Liver (tissue), 9 donors: ENCODE measurements around the gene ADORA2A. TPM values are rescaled to one million over a fixed set of nuclear protein-coding genes. Genes with fewer than 3 reads are reported as not detected.

Experiments
- DNase-seq: peaks from one replicate; pipeline ENCODE4 v3.0.0-alpha.2; 2017; ENCODE audit warnings: low spot score
- H3K27ac ChIP-seq, 2 donors: one replicate each; pipeline ENCODE4 v1.7.0; 2013; ENCODE audit warnings: inconsistent platforms in 2 of 2, low read length in 2 of 2, control low read depth in 1 of 2, low read depth in 1 of 2, mild to moderate bottlenecking in 1 of 2
- H3K27me3 ChIP-seq, 4 donors: one replicate each; pipeline versions ENCODE4 v1.6.1 to v1.7.0; 2013; ENCODE audit warnings: low read length in 3 of 4, inconsistent platforms in 1 of 4, mild to moderate bottlenecking in 1 of 4, moderate library complexity in 1 of 4; ENCODE audit not compliant: control insufficient read depth in 4 of 4, insufficient read depth in 4 of 4
- H3K36me3 ChIP-seq, 4 donors: one replicate each; pipeline versions ENCODE4 v1.6.1 to v1.7.0; 2013; ENCODE audit warnings: low read length in 3 of 4, mild to moderate bottlenecking in 3 of 4, low read depth in 1 of 4, moderate library complexity in 1 of 4; ENCODE audit not compliant: control insufficient read depth in 4 of 4, insufficient read depth in 3 of 4
- H3K4me1 ChIP-seq, 4 donors: one replicate each; pipeline versions ENCODE4 v1.6.1 to v1.7.0; 2013; ENCODE audit warnings: low read length in 3 of 4, mild to moderate bottlenecking in 3 of 4, moderate library complexity in 1 of 4; ENCODE audit not compliant: control insufficient read depth in 4 of 4, insufficient read depth in 4 of 4
- H3K4me3 ChIP-seq, 3 donors: one replicate each; pipeline versions ENCODE4 v1.6.1 to v1.7.0; 2013; ENCODE audit warnings: low read length in 3 of 3, control low read depth in 1 of 3, low read depth in 1 of 3, mild to moderate bottlenecking in 1 of 3
- H3K9ac ChIP-seq, 2 donors: one replicate each; pipeline ENCODE4 v1.7.0; 2013; ENCODE audit warnings: low read length in 2 of 2, mild to moderate bottlenecking in 2 of 2, moderate library complexity in 2 of 2, control low read depth in 1 of 2, low read depth in 1 of 2
- H3K9me3 ChIP-seq, 4 donors: one replicate each; pipeline versions ENCODE4 v1.6.1 to v1.7.0; 2013; ENCODE audit warnings: low read length in 3 of 4; ENCODE audit not compliant: control insufficient read depth in 4 of 4
- ATF3 ChIP-seq: IDR thresholded peaks from 2 replicates; pipeline ENCODE4 v1.6.1; 2016; ENCODE audit warnings: antibody characterized with exemption
- CTCF ChIP-seq: fragments of 150-350 bp; IDR thresholded peaks from 2 replicates; pipeline ENCODE4 v1.5.1; 2017; ENCODE audit warnings: improper control_type of control experiment, low read depth, low read length; ENCODE audit not compliant: missing input control
- EGR1 ChIP-seq, 2 donors: IDR thresholded peaks; 2 replicates each; pipeline ENCODE4 v1.6.1; 2016 to 2018; ENCODE audit warnings: antibody characterized with exemption in 2 of 2, low read depth in 2 of 2
- FOXA1 ChIP-seq: IDR thresholded peaks from 2 replicates; pipeline ENCODE4 v1.6.1; 2016; ENCODE audit warnings: antibody characterized with exemption
- FOXA2 ChIP-seq: IDR thresholded peaks from 2 replicates; pipeline ENCODE4 v1.6.1; 2016; ENCODE audit warnings: antibody characterized with exemption
- GABPA ChIP-seq, 2 donors: IDR thresholded peaks in 1 of 2; conservative IDR thresholded peaks in 1 of 2; 2 replicates each; pipeline ENCODE4 v1.6.1; 2016; ENCODE audit warnings: antibody characterized with exemption in 2 of 2, mild to moderate bottlenecking in 1 of 2, moderate library complexity in 1 of 2
- HNF4A ChIP-seq, 2 donors: conservative IDR thresholded peaks; 2 replicates each; pipeline ENCODE4 v1.6.1; 2016; ENCODE audit warnings: antibody characterized with exemption in 2 of 2, mild to moderate bottlenecking in 2 of 2
- HNF4G ChIP-seq: IDR thresholded peaks from 2 replicates; pipeline ENCODE4 v1.6.1; 2016; ENCODE audit warnings: antibody characterized with exemption
- JUND ChIP-seq, 2 donors: IDR thresholded peaks; 2 replicates each; pipeline ENCODE4 v1.6.1; 2016; ENCODE audit warnings: antibody characterized with exemption in 2 of 2
- MAX ChIP-seq: IDR thresholded peaks from 2 replicates; pipeline ENCODE4 v1.6.1; 2016; ENCODE audit warnings: antibody characterized with exemption
- NR2F2 ChIP-seq: IDR thresholded peaks from 2 replicates; pipeline ENCODE4 v1.6.1; 2016; ENCODE audit warnings: antibody characterized with exemption
- RAD21 ChIP-seq, 2 donors: IDR thresholded peaks; 2 replicates each; pipeline ENCODE4 v1.6.1; 2016; ENCODE audit warnings: antibody characterized with exemption in 2 of 2, mild to moderate bottlenecking in 2 of 2
- REST ChIP-seq: IDR thresholded peaks from 2 replicates; pipeline ENCODE4 v1.6.1; 2016; ENCODE audit warnings: antibody characterized with exemption, mild to moderate bottlenecking
- RXRA ChIP-seq, 2 donors: IDR thresholded peaks; 2 replicates each; pipeline ENCODE4 v1.6.1; 2017 to 2018; ENCODE audit warnings: antibody characterized with exemption in 2 of 2, mild to moderate bottlenecking in 1 of 2
- SP1 ChIP-seq: IDR thresholded peaks from 2 replicates; pipeline ENCODE4 v1.6.1; 2018; ENCODE audit warnings: antibody characterized with exemption, mild to moderate bottlenecking
- TAF1 ChIP-seq: conservative IDR thresholded peaks from 2 replicates; pipeline ENCODE4 v1.6.1; 2016; ENCODE audit warnings: antibody characterized with exemption, mild to moderate bottlenecking
- YY1 ChIP-seq: IDR thresholded peaks from 2 replicates; pipeline ENCODE4 v1.6.1; 2016; ENCODE audit warnings: antibody characterized with exemption, mild to moderate bottlenecking
- ZBTB33 ChIP-seq: IDR thresholded peaks from 2 replicates; pipeline ENCODE4 v1.6.1; 2016; ENCODE audit warnings: antibody characterized with exemption
- WGBS: extraction: QIAGEN DNeasy Blood & Tissue Kit; methylation state at CpG from one replicate; pipeline ENCODE4 v1.1.7; 2013; 5-methylcytosine and 5-hydroxymethylcytosine counted together
- polyA plus RNA-seq, 2 donors: library from polyadenylated mRNA; stranded (reverse) in 1 of 2; unstranded in 1 of 2; fragments of 200-250 nt in 1 of 2; fragments of >200 nt in 1 of 2; fragmentation: Nextera tagmentation in 1 of 2; extraction: Ambion mirVana in 1 of 2; gene quantifications; one replicate each; pipeline versions ENCODE4 v1.2.1 to v1.2.3, GENCODE V29; 2013 to 2015
- total RNA-seq, 2 donors: library from RNA; depleted of rRNA; stranded (reverse); fragments of >200 nt; gene quantifications; one replicate each; pipeline ENCODE4 v1.2.3, GENCODE V29; 2014
- donor health status: healthy.
- donor health status: healthy.
- donor health status: healthy.
- donor health status: healthy.
- donor health status: healthy.

Gene ADORA2A
- total and polyA plus RNA-seq, 4 donors, result 3.4 to 5.4 (median 3.9) TPM

GRCh38 chr22:24417200-24417599, 10.2 kb upstream of the ADORA2A start:
- peaks cover 0 to 37% (median 22%) of the 10 kb centered on the region in 4 donors for H3K36me3 ChIP-seq
- H3K9me3 ChIP-seq, result no peaks in the 10 kb centered on the region
- H3K4me1 ChIP-seq, result peaks cover 0 to 3% (median 3%) of the 10 kb centered on the region in 4 donors
- no peak overlapping the region for H3K27ac ChIP-seq
- no peak for DNase-seq
- WGBS, result 94% methylated on average over 7 of the region's 7 CpGs
- no peak overlapping the region for H3K4me3 ChIP-seq
- H3K27me3 ChIP-seq, result no peaks in the 10 kb centered on the region
- TF ChIP-seq TAF1, result no peak
- TF ChIP-seq HNF4A (conservative IDR thresholded peaks at IDR 0.05), result no peak
- TF ChIP-seq ZBTB33, result no peak
- no peak for TF ChIP-seq JUND (IDR thresholded peaks at IDR 0.05)
- no peak for TF ChIP-seq RAD21 (IDR thresholded peaks at IDR 0.05)
- no peak overlapping the region for H3K9ac ChIP-seq

GRCh38 chr22:24417901-24418641, 9.3 kb upstream of the ADORA2A start:
- no peak for TF ChIP-seq NR2F2
- no peak for TF ChIP-seq REST
- TF ChIP-seq RAD21 (IDR thresholded peaks at IDR 0.05), result no peak
- no peak for TF ChIP-seq RXRA (IDR thresholded peaks at IDR 0.05)
- no peak for TF ChIP-seq TAF1
- TF ChIP-seq MAX, result no peak
- no peak for TF ChIP-seq CTCF
- TF ChIP-seq JUND (IDR thresholded peaks at IDR 0.05), result no peak
- TF ChIP-seq EGR1 (IDR thresholded peaks at IDR 0.05; ENCODE audit: low read depth in 2 of 2), result no peak
- TF ChIP-seq GABPA (IDR thresholded peaks at IDR 0.05 in 1 of 2, conservative IDR thresholded peaks at IDR 0.05 in 1 of 2), result no peak
- no peak for TF ChIP-seq ZBTB33
- TF ChIP-seq FOXA2, result no peak
- no peak for TF ChIP-seq HNF4G
- TF ChIP-seq FOXA1, result no peak
- TF ChIP-seq YY1, result no peak
- TF ChIP-seq HNF4A (conservative IDR thresholded peaks at IDR 0.05), result no peak
- TF ChIP-seq ATF3, result no peak
- TF ChIP-seq SP1, result no peak
- no peaks in the 10 kb centered on the region for H3K9me3 ChIP-seq
- no peak overlapping the region for H3K4me3 ChIP-seq
- H3K36me3 ChIP-seq, result peaks cover 0 to 29% (median 21%) of the 10 kb centered on the region in 4 donors
- no peak for DNase-seq
- H3K27me3 ChIP-seq, result no peaks in the 10 kb centered on the region
- H3K27ac ChIP-seq, result no peak overlapping the region
- H3K9ac ChIP-seq, result no peak overlapping the region
- peaks cover 0 to 3% (median 3%) of the 10 kb centered on the region in 4 donors for H3K4me1 ChIP-seq
- WGBS, result 90% methylated on average over 16 of the region's 16 CpGs
